Heart right ventricle (tissue), 16 donors: ENCODE measurements around the gene SPOCD1. TPM values are rescaled to one million over a fixed set of nuclear protein-coding genes. Genes with fewer than 3 reads are reported as not detected.

Experiments
- ATAC-seq, 8 donors: fragments of 200-7000 bp; cut with Tn5 transposase; one replicate each; pipeline ENCODE4 v1.9.1; 2020; ENCODE audit warnings: mild to moderate bottlenecking in 8 of 8, moderate library complexity in 8 of 8, moderate number of reproducible peaks in 1 of 8
- DNase-seq, 2 donors: peaks; one replicate each; pipeline ENCODE4 v3.0.0-alpha.2; 2020
- H3K27ac ChIP-seq, 10 donors: fragments of 200-600 bp; sonication (generic) in 2 of 10; one replicate each; pipeline versions ENCODE4 v1.5.0 to v1.8.0; 2020 to 2022; ENCODE audit warnings: mild to moderate bottlenecking in 3 of 10
- H3K27me3 ChIP-seq, 7 donors: fragments of 200-600 bp; one replicate each; pipeline ENCODE4 v1.8.0; 2021 to 2022; ENCODE audit warnings: mild to moderate bottlenecking in 2 of 7
- H3K36me3 ChIP-seq, 9 donors: fragments of 200-600 bp; sonication (generic) in 1 of 9; one replicate each; pipeline versions ENCODE4 v1.5.0 to v1.8.0; 2020 to 2022; ENCODE audit warnings: mild to moderate bottlenecking in 2 of 9
- H3K4me1 ChIP-seq, 9 donors: fragments of 200-600 bp; sonication (generic) in 1 of 9; one replicate each; pipeline versions ENCODE4 v1.5.0 to v1.8.0; 2020 to 2022; ENCODE audit warnings: mild to moderate bottlenecking in 4 of 9
- H3K4me3 ChIP-seq, 10 donors: fragments of 200-600 bp; sonication (generic) in 2 of 10; one replicate each; pipeline versions ENCODE4 v1.5.0 to v1.8.0; 2020 to 2022; ENCODE audit warnings: mild to moderate bottlenecking in 7 of 10, moderate library complexity in 2 of 10
- H3K9me3 ChIP-seq, 11 donors: fragments of 200-600 bp in 10 of 11; sonication (generic) in 2 of 11; one replicate each; pipeline versions ENCODE4 v1.5.0 to v1.8.0; 2013 to 2022; ENCODE audit warnings: mild to moderate bottlenecking in 2 of 11, control low read depth in 1 of 11, moderate library complexity in 1 of 11
- WGBS, 2 donors: extraction: QIAGEN DNeasy Blood & Tissue Kit; methylation state at CpG; one replicate each; pipeline ENCODE4 v1.1.7; 2013; ENCODE audit warnings: inconsistent platforms in 1 of 2; 5-methylcytosine and 5-hydroxymethylcytosine counted together
- intact Hi-C, 10 donors: fragments of 100-400 bp; cut with DNase I; formaldehyde crosslinking; loops; one replicate each; pipeline versions ENCODE4 v1.11.1 to v1.14.2; 2022
- polyA plus RNA-seq, 2 donors: library from polyadenylated mRNA; stranded (reverse); fragments of 200-250 nt; gene quantifications; one replicate each; pipeline ENCODE4 v1.2.3, GENCODE V29; 2013
- total RNA-seq, 10 donors: library from RNA; stranded (reverse); fragmentation: NEBNext Ultra II Directional in 3 of 10; extraction: Animal tissue kit (Norgen Biotek cat#: 25700) in 3 of 10; gene quantifications; one replicate each; pipeline versions ENCODE4 v1.2.1 to v1.2.4, GENCODE V29; 2021 to 2023
- TF ChIP-seq, protein P1 (sequence below), 9 donors: fragments of 200-600 bp; sonication (generic) in 2 of 9; IDR thresholded peaks; one replicate each; pipeline versions ENCODE4 v1.5.0 to v1.8.0; 2021 to 2022; ENCODE audit warnings: antibody characterized with exemption in 9 of 9, mild to moderate bottlenecking in 5 of 9, moderate library complexity in 1 of 9
- donor health status: Arrhythmogenic right ventricular cardiomyopathy.
- donor health status: ischemic (EF 13 %, LVEDD 7.1; RV severe dilation, severe dysfunction).
- donor health status: healthy with polysubstance abuse.
- donor health status: DM: no; HTN: yes; CAD: no.
- donor health status: DM: no; HTN: no; CAD: no.
- donor health status: ischemic (EF 25% LVEDD 6.9; RV normal size, moderate dysfunction).
- donor health status: ischemic (EF 25% LVEDD 5.7; RV mildly dilated, moderate dysfunction).
- donor health status: healthy.
- donor health status: DM: yes; HTN: yes; CAD: no.
- donor health status: Ischemic cardiomyopathy.
- donor health status: ischemic (EF 35%, LVEDD 5.7; RV mildly dilated, moderate dysfunction).
- donor health status: nonischemic (EF 11% LVEDD 7.7; RV severe dilation, severe dysfunction).
- donor health status: DM: yes; HTN: yes; CAD: no.
- donor health status: PGD.
- donor health status: ischemic (EF 29% LVEDD 5.4; RV normal size, mild dysfunction).
- donor health status: nonischemic (EF 23%, LVEDD 6.1; RV moderate dilation, normal function).

The SPOCD1 gene
- total and polyA plus RNA-seq, 12 donors: 0.12 to 1.2 (median 0.41) TPM; not detected in 8

DNA sequence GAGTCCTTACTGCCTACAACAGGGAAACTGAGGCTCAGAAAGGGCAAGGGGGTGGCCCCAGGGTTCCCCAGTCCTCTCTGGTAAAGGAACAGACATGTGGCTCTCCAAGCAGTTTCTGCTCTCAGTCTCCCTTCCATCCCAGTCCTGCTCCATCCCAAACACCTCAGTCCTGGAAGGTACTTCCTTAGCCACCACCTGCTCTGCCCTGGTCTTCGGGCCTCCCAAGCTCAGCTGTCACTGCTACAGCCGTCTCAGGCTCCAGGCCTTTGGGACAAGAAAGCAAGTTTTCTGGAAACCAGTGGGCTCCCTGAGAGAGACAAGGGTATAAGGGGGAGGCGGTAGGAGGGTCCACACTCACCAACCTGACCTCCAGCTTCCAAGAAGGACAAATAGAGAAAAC, 28.6 kb downstream of the SPOCD1 start:
- Histone ChIP-seq H3K27ac (no peak overlapping the region), H3K9me3 (no peaks in the 10 kb centered on the region), H3K4me1 (peaks cover 2 to 27% (median 15%) of the 10 kb centered on the region in 9 donors), H3K27me3 (no peaks in the 10 kb centered on the region), H3K4me3 (no peak overlapping the region), H3K36me3 (no peaks in the 10 kb centered on the region)
- intact Hi-C loops: loop anchor here in 8 of 10 donors (2.0 to 10.0 kb wide), 9 partner anchors 70 to 278 kb away; no protein-coding TSS in a partner anchor
- TF ChIP-seq, protein P1, sequence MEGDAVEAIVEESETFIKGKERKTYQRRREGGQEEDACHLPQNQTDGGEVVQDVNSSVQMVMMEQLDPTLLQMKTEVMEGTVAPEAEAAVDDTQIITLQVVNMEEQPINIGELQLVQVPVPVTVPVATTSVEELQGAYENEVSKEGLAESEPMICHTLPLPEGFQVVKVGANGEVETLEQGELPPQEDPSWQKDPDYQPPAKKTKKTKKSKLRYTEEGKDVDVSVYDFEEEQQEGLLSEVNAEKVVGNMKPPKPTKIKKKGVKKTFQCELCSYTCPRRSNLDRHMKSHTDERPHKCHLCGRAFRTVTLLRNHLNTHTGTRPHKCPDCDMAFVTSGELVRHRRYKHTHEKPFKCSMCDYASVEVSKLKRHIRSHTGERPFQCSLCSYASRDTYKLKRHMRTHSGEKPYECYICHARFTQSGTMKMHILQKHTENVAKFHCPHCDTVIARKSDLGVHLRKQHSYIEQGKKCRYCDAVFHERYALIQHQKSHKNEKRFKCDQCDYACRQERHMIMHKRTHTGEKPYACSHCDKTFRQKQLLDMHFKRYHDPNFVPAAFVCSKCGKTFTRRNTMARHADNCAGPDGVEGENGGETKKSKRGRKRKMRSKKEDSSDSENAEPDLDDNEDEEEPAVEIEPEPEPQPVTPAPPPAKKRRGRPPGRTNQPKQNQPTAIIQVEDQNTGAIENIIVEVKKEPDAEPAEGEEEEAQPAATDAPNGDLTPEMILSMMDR (IDR thresholded peaks at IDR 0.05): no peak
- DNase-seq (no peak), ATAC-seq (no peak)
- WGBS, 2 donors: 86 to 88% methylated on average over 3 of the region's 3 CpGs

DNA sequence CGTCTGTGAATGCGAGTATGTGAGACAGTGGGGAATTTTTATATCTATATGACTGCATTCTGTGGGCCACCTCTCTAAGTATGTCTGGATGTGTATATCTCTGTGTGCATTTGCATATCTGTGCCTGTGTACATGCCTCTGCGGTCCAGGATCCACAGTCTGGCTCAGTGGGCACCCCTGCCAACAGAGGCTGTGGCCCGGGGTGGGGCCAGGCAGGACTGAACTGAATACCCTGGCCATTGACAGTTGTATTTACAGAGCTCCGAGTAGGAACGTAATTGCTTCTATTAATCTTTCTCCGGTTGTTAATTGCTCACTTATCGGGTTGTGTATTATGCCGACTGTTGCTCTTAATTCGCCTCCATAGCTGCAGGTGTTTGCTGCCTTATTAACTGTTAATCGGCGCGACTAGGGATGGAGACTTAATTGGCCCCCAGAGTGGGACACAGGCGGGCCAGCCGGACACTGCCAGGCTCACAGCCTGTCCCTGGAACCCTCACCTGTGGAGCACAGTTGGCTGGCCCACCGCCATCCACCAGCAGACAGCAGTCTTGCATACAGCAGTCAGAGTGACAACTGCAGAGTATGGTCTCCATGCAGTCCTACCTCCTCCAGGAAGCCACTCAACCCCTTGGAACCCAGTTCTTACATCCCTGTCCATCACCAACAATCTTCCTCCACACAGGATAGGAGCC, 29.3 kb downstream of the SPOCD1 start:
- Histone ChIP-seq H3K27me3 (no peaks in the 10 kb centered on the region), H3K4me3 (no peak overlapping the region), H3K27ac (no peak overlapping the region), H3K9me3 (no peaks in the 10 kb centered on the region), H3K4me1 (peaks cover 3 to 34% (median 21%) of the 10 kb centered on the region in 9 donors), H3K36me3 (no peaks in the 10 kb centered on the region)
- WGBS, 2 donors: 92 to 93% methylated on average over 16 of the region's 16 CpGs
- ATAC-seq: no peak
- no peak for DNase-seq
- intact Hi-C loops: loop anchor here in 8 of 10 donors (2.0 to 10.0 kb wide), 9 partner anchors 69 to 278 kb away; no protein-coding TSS in a partner anchor
- TF ChIP-seq, protein P1 (IDR thresholded peaks at IDR 0.05): no peak

DNA sequence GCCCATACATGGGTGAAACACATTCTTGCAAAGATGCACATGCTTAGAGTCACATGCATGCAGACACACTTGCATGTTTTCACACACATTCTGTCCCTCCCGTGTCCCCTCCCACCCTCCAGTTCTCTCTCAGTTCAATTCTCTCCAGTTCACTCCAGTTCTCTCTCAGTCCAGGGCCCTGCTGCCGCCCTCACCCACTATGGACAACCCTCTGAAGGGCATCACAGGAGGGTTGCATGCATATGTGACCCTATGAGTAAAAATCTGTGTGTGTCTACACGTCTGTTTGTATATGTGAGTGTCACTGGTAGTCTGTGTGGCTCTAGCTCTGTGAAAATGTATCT, 29.9 kb downstream of the SPOCD1 start:
- Histone ChIP-seq H3K27me3 (no peaks in the 10 kb centered on the region), H3K4me3 (no peak overlapping the region), H3K36me3 (no peaks in the 10 kb centered on the region), H3K9me3 (no peaks in the 10 kb centered on the region), H3K4me1 (peaks cover 3 to 38% (median 23%) of the 10 kb centered on the region in 9 donors), H3K27ac (no peak overlapping the region)
- 85 to 88% methylated on average over 3 of the region's 3 CpGs for WGBS, 2 donors
- intact Hi-C loops: loop anchor here in 8 of 10 donors (2.0 to 10.0 kb wide), 9 partner anchors 69 to 279 kb away; no protein-coding TSS in a partner anchor
- DNase-seq: no peak
- ATAC-seq: no peak
- TF ChIP-seq, protein P1 (IDR thresholded peaks at IDR 0.05): no peak

DNA sequence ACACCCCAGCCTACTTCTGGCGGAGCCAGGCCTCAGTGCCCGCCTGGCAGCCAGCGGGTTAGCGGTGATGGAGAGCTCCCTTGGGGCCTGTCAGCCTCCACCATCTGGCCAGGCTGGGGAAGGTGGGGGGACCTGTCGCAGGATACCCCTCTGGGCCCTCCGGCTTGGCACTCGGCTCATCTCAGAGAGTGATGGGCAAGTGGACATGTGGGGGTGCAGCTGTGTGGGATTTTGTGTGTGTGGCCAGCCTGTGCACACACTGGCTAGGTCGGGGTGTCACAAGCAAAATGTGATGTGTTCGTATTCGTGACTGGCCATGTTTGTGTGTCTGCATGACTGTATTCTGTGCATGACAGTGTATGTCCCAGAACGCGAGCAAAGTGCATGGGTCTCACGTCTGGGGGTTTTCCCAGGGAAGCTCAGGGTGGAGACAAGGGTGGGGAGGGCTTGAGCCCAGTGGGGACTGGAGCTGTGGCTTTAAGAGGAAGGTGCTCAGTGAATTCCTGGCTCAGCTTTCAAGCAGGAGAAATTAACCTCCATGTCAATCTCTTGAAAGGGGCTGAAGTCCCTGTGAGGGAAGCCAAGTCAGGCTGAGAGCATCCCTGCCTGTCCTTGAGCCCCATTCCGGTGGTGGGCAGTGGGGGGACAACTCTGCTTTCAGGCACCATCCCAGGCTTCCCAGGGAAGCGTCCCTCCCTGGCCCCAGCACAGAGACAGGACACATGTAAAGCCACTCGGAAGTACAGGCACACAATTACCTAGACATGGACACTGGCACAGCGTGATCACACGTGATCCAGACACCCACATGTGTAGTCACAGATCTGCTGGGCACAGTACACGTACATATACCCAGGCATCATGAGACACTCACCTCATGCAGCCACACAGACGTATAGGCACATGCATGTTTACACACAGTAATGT, 30.5 kb downstream of the SPOCD1 start:
- 78 to 84% methylated on average over 20 of the region's 20 CpGs for WGBS, 2 donors
- H3K4me3 ChIP-seq: no peak overlapping the region
- no peak overlapping the region for H3K27ac ChIP-seq
- TF ChIP-seq, protein P1 (IDR thresholded peaks at IDR 0.05): no peak
- H3K4me1 ChIP-seq: peaks cover 3 to 38% (median 23%) of the 10 kb centered on the region in 9 donors
- H3K9me3 ChIP-seq: no peaks in the 10 kb centered on the region
- no peaks in the 10 kb centered on the region for H3K36me3 ChIP-seq
- DNase-seq (no peak), ATAC-seq (no peak)
- intact Hi-C loops: loop anchor here in 8 of 10 donors (5.0 to 10.0 kb wide), 8 partner anchors 68 to 280 kb away; no protein-coding TSS in a partner anchor
- no peaks in the 10 kb centered on the region for H3K27me3 ChIP-seq
